Loucy (cell line): Measurements from ENCODE around the gene ALDH6A1.

Source experiments
- H2AFZ ChIP-seq: fragments of 200-600 bp; sonication (generic); 2 replicates; pipeline ENCODE4 v1.6.0; 2016; ENCODE audit warnings: antibody characterized with exemption, mild to moderate bottlenecking, low read length, moderate library complexity
- H3F3A ChIP-seq: fragments of 200-600 bp; 2 replicates; pipeline ENCODE4 v1.6.0; 2016; ENCODE audit warnings: antibody characterized with exemption, low read depth, mild to moderate bottlenecking
- H3K27me3 ChIP-seq: fragments of 200-600 bp; sonication (generic); 2 replicates; pipeline ENCODE4 v1.6.1; 2014; ENCODE audit warnings: low read length, mild to moderate bottlenecking; ENCODE audit not compliant: insufficient read depth, poor library complexity, severe bottlenecking
- H3K36me3 ChIP-seq: fragments of 200-600 bp; sonication (generic); 2 replicates; pipeline ENCODE4 v1.6.1; 2016; ENCODE audit warnings: low read length; ENCODE audit not compliant: insufficient read depth
- H3K4me1 ChIP-seq: fragments of 200-600 bp; sonication (generic); 2 replicates; pipeline ENCODE4 v1.5.1; 2014; ENCODE audit warnings: low read length, mild to moderate bottlenecking; ENCODE audit not compliant: insufficient read depth, poor library complexity, severe bottlenecking
- H3K4me2 ChIP-seq: fragments of 200-600 bp; sonication (generic); 2 replicates; pipeline ENCODE4 v1.6.0; 2014; ENCODE audit warnings: antibody characterized with exemption, low read length, low read depth, mild to moderate bottlenecking; ENCODE audit not compliant: poor library complexity, severe bottlenecking
- H3K4me3 ChIP-seq: fragments of 200-600 bp; sonication (generic); 2 replicates; pipeline ENCODE4 v1.5.1; 2014; ENCODE audit warnings: low read length, mild to moderate bottlenecking, mixed read lengths; ENCODE audit not compliant: poor library complexity, severe bottlenecking
- H3K79me2 ChIP-seq: fragments of 200-600 bp; sonication (generic); 2 replicates; pipeline ENCODE4 v1.6.1; 2014; ENCODE audit warnings: low read length; ENCODE audit not compliant: insufficient read depth
- H3K9ac ChIP-seq: fragments of 200-600 bp; sonication (generic); 2 replicates; pipeline ENCODE4 v1.6.0; 2014; ENCODE audit warnings: mild to moderate bottlenecking, low read depth, low read length, moderate library complexity; ENCODE audit not compliant: poor library complexity, severe bottlenecking
- H3K9me2 ChIP-seq: fragments of 200-600 bp; sonication (generic); replicated peaks from 2 replicates; pipeline ENCODE4 v1.6.1; 2016; ENCODE audit warnings: low read depth, low read length, mixed read lengths
- H3K9me3 ChIP-seq: fragments of 200-600 bp; sonication (generic); 2 replicates; pipeline ENCODE4 v1.6.1; 2014; ENCODE audit warnings: mild to moderate bottlenecking, antibody characterized with exemption, low read length, low read depth; ENCODE audit not compliant: insufficient read depth
- H4K20me1 ChIP-seq: fragments of 200-600 bp; sonication (generic); 2 replicates; pipeline ENCODE4 v1.6.0; 2014; ENCODE audit warnings: antibody characterized with exemption, low read length, mild to moderate bottlenecking; ENCODE audit not compliant: insufficient read depth, poor library complexity, severe bottlenecking
- CTCF ChIP-seq: fragments of 200-600 bp; sonication (generic); conservative IDR thresholded peaks from 2 replicates; pipeline ENCODE4 v1.5.1; 2014; ENCODE audit warnings: mild to moderate bottlenecking, antibody characterized with exemption, low read length
- EZH2phosphoT487 ChIP-seq: fragments of 200-600 bp; IDR thresholded peaks from 2 replicates; pipeline ENCODE4 v1.6.1; 2018; ENCODE audit warnings: antibody characterized with exemption, mild to moderate bottlenecking, moderate library complexity, borderline replicate concordance

ALDH6A1 gene

GRCh38 chr14:74015176-74015575, 69.1 kb downstream of the ALDH6A1 start:
- Histone ChIP-seq H3K9me2 (no peaks in the 10 kb centered on the region), H3K9ac (no peak overlapping the region), H3K27me3 (no peaks in the 10 kb centered on the region), H3K36me3 (no peaks in the 10 kb centered on the region), H3K9me3 (no peaks in the 10 kb centered on the region), H3K4me3 (no peak overlapping the region), H2AFZ (no peak overlapping the region), H3F3A (no peaks in the 10 kb centered on the region), H3K4me1 (peaks cover 3% of the 10 kb centered on the region), H3K79me2 (no peaks in the 10 kb centered on the region), H4K20me1 (no peaks in the 10 kb centered on the region), H3K4me2 (no peak overlapping the region)
- no peak for TF ChIP-seq CTCF
- TF ChIP-seq EZH2phosphoT487 = no peak

GRCh38 chr14:74014299-74014698, 70.0 kb downstream of the ALDH6A1 start:
- no peak for TF ChIP-seq CTCF
- no peak for TF ChIP-seq EZH2phosphoT487
- no peaks in the 10 kb centered on the region for H3K9me2 ChIP-seq
- no peaks in the 10 kb centered on the region for H3F3A ChIP-seq
- H3K36me3 ChIP-seq = no peaks in the 10 kb centered on the region
- no peaks in the 10 kb centered on the region for H4K20me1 ChIP-seq
- no peak overlapping the region for H3K4me3 ChIP-seq
- no peak overlapping the region for H3K9ac ChIP-seq
- H3K27me3 ChIP-seq = no peaks in the 10 kb centered on the region
- no peaks in the 10 kb centered on the region for H3K79me2 ChIP-seq
- H3K4me1 ChIP-seq = peaks cover 3% of the 10 kb centered on the region
- no peak overlapping the region for H2AFZ ChIP-seq
- H3K4me2 ChIP-seq = no peak overlapping the region
- no peaks in the 10 kb centered on the region for H3K9me3 ChIP-seq

- no peak overlapping the region for H2AFZ ChIP-seq
- H3K79me2 ChIP-seq = no peaks in the 10 kb centered on the region
- no peaks in the 10 kb centered on the region for H3K9me2 ChIP-seq
- no peaks in the 10 kb centered on the region for H4K20me1 ChIP-seq
- H3K9me3 ChIP-seq = no peaks in the 10 kb centered on the region
- no peak overlapping the region for H3K4me2 ChIP-seq
- H3K36me3 ChIP-seq = no peaks in the 10 kb centered on the region
- no peaks in the 10 kb centered on the region for H3F3A ChIP-seq
- H3K27me3 ChIP-seq = no peaks in the 10 kb centered on the region
- no peak overlapping the region for H3K4me3 ChIP-seq
- no peaks in the 10 kb centered on the region for H3K4me1 ChIP-seq
- H3K9ac ChIP-seq = no peak overlapping the region
- TF ChIP-seq EZH2phosphoT487 (no peak), CTCF (no peak)
Measured at GRCh38 chr14:74008843-74009499, 75.3 kb downstream of the ALDH6A1 start.
